HG03066 (cell line): Measurements from ENCODE around the gene ELMO2.

ENCODE experiments used
- ATAC-seq: cut with Tn5 transposase; IDR thresholded peaks from one replicate; pipeline ENCODE4 v1.9.1; 2021; ENCODE audit warnings: low read depth; ENCODE audit not compliant: unreplicated experiment

ELMO2 gene

DNA sequence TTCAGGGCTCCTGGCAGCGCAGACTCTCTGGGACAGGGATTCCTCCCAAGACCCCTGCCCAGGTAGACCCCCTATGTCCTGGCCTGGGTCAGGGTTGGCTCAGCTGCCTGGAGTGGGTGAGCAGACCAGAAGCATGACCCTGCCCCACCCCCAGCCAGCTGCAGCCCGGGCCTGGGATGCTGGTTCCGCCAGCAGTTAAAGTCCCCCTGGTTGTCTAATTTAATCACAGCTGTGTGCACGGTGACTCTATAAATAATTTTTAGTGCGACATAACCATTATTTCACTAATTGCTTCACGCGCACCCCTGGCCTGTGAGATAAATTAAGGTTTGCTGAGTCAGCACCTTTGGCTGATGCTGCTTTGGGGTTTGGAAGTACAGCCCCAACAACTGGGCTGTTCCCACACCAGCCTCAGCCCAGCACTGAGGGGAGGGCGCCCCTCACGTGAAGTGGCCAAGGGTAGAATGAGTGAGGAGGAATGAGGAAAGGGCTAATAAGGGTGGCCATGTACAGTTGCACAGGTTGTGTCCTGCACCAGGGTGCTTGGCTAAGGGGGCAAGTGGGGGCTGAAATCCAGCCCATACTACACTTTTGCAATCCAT lies 72.0 kb downstream of the ELMO2 start:
- no peak for ATAC-seq

DNA sequence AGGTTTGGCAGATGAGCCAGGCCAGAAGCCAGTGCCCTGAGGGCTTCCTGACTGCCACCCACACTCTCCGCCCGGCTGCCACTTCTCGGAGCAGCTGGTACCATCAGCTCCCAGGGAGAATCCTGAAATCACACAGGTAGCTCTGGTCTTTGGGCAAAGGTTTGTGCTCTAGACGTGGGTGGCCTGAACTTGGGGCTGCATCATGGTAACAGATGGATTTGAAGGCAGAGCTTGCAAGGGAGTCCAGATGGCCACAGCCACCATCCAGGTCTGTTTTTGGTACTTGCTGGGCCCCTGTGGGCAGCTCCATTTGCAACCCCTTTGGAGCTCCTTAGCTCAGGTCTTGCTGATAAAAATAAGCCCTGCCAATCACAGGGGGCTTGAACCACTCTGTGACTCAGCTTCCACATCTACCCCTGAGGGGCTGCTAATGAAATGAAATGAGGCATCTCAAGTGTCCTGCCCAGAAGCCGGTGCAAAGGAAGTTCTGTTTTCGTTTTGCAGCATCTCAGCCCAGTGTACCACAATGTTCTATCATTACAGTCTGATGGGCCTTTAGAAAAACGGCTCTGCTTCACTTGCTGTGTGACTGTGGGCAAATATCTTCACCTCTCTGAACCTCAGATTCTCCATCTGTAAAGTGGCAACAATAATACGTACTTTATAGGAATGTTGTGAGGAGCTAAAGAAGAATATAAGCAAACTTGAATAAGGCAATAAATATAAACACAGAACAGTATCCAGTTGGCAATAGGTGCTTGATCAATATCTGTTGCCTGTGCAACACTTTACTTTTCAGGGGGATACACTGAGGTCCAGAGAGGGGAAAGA lies 73.0 kb downstream of the ELMO2 start:
- ATAC-seq = no peak

DNA sequence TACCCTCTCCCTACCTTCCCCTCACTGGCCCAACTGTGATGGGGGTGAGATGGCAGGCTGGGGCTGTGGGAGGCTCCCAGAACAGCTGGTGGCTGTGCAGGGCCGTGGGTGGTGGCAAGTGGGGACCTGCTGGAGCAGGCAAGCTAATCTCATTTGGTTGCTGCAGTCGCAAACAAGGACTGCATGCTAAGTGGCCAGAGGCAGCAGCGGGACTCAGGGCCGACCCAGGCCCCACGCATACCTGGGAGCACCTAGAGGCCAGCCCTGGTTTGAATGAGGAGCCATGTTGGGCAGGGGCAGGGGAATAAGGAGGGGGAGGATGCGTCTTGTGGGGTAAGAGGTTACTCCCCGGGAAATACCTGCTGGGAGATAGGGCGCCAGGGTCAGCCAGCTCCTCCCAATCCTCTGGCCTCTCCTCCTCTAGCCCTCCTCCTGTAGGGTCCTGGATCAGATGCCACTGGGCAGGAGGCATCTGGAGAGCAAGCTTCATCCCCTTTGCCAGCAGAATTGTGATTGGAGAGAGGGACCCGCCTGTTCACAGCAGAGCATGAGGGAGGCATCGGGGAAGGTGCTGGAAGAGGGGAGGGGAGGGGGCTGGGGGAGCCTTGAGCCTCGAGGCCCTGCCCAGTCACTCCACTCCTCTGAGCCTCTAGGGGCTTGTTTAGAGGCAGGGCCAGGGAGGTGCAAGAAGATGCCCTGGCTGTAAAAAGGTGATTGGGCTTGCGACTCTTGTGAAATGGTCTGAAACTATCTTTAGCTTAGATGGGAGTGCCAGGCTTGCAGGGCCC lies 73.8 kb downstream of the ELMO2 start:
- no peak for ATAC-seq

DNA sequence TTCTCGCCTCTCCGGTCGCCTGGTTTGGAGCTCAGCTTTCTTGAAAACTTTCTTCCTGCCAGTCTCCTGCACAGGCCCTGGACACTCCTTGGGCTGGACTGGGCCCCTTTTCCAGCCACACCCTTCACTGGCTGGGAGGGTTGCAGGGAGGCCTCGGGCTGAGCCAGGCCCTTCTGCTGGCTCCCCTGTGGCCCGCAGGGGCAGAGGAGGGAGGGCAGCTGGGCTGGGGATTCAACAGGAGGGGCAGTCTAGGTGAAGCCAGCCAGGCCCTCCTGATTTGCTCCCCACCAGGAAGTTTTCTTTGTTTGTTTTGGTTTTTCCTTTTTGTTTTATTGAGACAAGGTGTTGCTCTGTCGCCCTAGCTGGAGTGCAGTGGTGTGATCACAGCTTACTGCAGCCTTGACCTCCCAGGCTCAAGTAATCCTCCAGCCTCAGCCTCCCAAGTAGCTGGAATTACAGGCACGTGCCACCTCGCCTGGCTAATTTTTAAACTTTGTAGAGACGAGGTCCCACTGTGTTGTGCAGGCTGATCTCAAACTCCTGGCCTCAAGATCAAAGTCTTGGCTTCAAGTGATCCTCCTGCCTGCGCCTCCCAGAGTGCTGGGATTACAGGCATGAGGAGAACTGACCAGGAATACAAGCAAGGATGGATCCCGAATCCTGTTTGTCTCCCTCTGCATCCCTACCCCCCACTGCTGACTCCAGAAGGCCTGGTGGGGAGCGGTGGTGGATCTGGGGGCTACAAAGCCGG lies 74.6 kb downstream of the ELMO2 start:
- no peak for ATAC-seq

DNA sequence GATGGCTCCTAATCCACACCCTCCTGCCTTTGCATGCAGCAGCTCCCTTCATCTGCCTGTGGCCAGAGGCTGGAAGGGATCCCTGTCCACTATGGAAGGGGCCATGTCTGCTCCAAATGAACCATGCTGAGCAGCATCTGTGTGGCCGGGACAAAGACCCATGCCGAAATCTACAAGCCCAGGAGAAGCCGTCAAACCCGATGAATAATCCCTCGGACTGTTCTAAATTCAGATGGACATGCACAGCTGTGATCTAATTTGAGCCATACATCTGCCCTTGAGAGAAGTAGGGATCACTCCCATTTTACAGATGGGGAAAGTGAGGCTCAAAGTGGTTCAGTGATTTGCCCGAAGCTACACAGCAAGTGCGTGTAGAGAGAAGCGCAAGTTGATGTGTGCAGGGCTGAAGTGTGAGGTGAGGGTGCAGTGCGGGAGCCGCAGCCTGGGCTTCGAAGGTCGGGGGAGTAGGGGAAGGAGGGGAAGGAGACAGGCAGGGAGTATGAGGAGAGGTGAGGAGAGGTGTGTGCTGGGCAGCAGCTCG lies 75.5 kb downstream of the ELMO2 start:
- ATAC-seq = no peak

DNA sequence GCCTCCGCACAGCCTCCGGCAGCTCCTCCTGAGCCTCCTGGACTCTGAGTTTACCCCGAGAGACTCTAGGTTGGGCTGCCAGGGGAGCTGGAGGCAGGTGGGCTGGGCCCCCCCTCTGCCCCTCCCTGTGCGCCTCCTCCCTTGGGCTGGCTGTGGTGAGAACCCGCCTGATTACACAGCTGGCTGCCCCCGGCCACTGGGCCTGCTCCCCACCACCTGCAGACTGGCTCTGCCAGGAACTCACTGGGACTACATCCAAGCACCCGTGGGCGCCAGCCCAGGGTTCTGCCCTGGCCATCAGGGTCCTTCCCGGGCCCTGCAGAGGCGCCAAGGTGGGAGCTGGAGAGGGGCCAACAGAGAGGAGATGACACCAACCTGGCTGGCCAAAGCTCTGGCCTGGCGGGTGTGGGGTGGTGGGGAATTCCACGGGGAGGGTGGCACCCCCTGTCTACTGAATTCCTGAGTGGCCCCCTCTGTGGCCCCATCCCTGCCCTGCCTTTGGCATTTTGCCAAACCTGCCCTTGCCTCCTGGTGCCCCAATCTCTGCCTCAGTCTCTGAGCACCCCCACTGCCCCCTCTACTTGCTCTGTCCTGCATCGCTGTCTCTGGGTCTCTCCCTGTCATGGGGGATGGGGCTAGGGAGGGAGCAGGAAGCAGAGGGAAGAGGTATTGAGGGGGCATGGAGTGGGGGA lies 76.2 kb downstream of the ELMO2 start:
- ATAC-seq = no peak

DNA sequence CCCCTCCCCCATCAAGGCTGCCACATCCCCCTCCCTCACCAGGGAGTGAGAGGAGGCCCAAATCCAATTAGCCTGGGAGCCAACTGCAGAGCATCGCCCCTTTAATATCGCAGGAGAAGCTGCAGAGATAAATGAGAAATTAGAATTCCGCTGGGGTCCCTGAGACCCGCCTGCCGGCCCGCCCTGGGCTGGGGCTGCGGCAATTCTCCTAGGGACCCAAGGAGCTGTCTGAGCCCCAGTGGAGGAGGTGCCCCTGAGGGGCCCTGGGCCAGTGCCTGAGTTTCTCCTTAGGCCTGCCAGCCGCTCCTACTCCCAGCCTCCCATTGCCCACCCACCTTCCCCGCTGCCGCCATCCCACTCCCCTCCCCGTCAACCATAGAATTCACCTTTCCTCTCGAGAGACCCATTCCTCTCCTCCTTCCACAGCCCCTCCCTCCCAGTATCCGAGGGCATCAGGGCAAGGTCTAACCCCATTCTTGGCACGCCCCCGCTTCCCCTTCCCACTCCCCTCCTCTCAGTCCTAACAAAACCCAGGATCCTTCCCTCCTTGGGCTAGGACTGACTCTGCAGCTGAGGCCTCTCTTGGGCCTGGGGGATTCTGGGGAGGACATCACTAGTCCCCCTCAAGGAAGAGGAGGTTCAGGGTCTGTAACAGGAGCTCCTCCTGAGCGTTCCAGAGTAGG lies 78.1 kb downstream of the ELMO2 start:
- ATAC-seq = no peak

DNA sequence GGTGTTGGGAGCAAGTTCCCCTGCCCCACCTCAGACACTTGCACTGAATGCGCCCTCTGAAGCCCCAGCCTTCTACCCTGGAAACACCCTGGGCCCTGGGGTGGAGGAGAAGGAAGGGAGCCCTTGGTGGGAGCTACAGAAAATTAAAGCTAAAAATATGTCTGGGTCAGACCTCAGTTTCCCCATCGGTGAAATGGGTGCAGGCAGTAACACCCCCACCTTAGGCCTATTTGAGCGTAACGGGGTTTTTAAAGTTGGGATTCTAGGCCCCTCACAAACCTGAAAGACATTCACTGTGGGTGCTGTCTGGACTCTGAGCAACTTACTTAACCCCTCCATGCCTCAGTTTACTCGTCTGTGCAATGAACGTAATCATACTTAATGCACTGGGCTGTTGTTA lies 78.9 kb downstream of the ELMO2 start:
- ATAC-seq = no peak

DNA sequence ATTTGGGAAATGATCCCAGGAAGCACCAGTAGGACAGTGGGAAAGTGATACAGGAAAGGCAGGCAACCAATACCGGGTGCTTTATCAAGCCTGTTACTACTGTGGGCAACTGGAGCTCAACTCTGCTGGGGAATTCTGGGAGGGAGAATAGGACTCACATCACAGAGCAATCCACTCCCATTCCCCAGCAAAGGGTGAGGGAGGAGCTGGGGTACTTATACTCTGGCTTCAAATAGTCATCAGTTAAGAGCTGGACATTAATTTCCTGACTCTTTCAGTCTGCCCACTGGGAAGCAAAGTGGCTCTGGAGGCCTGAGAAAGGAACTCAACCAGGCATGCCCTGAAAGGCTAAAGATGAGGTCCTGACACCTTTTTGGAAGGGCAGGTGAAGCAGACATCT lies 80.6 kb downstream of the ELMO2 start:
- ATAC-seq = no peak

DNA sequence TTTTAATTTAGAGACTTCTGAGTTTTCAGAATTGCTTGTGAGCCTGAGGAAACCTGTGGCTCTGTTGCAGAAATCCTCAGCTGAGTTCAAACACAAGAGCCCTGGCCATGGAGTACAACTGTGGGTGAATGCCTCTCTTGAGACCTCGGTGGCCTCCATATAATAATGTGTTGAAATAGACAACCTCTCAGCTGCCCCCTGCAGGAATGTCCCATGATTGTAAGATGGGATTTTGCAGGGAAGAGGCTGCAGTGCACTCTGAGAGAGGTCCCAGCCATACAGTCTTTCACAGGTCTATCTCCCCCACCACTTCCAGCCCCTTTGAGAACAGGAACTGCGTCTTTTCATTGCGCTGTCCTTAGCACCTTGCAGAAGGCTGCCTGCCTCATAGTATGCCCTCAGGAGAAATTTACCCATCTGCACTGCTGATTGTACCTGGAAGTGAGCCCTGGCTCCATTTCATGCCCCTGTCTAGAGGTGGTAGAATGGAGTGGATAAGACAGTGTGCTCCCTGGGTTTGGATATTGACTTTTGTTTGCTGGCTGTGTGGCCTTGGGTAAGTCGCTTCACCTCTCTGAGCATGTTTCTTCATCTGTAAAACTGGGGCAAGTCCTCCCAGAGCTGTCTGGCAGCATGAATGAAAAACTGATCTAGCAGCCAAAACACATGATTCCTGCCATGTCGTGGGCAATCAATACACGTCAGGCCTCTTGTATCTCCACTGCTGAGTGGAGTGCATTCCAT lies 81.3 kb downstream of the ELMO2 start:
- ATAC-seq = no peak

DNA sequence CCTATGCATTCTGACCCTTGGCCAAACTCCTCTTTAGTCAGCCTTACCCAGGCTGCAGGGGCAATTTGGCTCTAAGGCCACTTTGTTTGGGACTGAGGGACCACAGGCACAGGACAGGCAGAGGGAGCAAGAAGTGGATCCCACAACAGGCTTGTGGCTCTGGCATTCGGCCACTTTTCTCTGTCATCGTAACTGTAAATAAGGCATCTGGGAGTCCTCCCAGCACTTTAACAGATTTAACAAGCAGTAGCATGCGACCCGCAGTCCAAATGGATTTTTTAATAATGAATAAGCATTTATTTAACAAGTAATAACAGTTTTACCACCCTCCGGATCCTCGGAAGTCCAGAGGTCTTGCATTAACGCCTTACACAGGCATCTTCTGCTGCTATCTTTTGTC lies 82.0 kb downstream of the ELMO2 start:
- no peak for ATAC-seq

DNA sequence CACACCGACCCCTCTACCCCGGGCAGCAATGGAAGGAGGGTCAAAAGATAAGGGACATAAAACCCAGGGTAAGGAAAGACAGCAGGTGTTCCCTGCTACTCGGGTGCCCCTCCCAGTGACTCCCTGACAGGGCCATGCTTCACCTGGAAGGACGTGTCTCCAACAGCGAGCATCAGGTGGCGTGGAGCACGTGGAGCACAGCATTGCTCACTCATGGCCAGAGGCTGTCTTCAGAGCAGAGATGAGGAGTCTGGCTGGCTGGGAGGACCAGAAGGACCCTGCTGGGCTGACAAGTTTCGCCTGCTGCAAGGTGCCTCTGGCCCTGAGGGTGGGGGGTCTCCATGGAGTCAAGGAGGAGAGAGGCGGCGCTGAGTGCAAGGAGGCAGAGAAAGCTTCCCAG lies 82.9 kb downstream of the ELMO2 start:
- ATAC-seq = no peak

DNA sequence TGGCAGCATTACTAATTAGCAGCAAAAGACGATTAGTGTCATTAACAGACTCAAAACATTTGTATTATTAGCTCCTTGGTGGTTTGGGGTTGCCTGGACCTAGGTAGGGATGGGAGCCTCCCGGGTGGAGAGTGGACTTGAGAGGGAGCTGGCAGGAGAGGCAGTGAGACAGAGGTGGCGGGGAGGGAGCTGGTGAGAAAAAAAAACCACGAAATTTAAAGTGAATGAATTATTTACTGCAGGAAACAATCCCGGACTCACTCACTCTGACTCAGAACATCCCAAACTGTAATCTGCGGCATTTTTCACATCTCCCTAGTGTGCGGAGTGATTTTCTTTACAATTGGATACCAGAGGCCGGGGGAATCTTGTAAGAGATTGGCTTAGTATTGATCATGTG lies 83.8 kb downstream of the ELMO2 start:
- no peak for ATAC-seq

DNA sequence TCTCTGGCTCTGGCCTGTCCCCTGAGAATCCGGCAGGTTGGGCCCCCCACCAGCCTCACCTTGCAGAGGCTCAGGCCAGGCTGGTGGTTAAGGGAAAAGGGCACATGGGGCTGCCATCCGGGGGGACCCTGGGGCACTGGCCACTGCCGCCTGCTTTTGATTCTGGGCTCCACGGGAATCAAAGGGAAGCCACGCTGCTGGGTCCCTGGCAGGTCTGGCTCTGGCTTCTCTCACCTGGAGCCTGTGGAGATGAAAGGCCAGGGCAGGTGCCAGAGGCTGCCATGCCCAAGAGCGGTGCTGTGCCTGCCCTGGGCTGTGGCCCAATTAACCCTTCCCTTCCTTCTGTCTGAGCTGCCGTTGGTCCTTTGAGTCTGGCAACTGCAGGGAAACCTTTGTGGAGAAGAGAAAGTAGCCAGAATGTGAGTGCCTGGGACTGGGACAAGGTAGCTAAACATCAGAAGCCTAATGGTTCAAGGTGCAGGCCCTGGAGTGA lies 88.7 kb downstream of the ELMO2 start:
- no peak for ATAC-seq

DNA sequence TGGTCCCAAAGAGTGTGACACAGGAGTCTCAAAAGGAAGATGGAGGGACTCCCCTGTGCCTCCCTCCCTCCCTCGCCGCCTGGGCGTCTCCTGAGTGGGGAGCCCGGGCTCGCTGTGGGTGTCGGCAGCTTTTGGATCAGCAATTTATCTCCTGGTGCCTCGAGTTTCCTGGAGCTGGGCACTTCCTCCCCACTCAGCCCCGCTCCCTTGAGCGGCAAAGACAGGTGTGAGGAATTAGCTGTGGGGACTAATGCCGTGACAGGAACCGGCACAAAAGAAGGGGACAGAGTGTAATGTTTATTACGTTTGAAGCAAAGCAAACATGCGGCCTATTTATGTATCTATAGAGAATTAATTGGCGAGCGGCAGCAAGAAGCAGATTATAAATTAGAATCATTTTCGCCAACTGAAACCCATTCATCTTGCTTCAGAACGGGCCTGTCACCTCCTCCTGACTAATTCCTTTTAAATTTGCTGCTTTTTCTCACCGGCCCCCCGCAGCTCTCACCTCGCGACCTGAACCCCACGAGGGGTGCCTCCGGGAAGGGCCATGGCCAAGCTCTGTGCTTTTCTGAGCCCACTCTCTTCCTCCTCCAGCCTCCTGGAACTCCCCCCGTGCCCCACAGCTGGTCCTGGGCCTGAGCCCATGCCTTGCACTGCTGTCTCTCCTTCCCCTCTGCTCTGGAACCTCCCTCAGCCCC lies 89.3 kb downstream of the ELMO2 start:
- ATAC-seq = no peak
